HG02571 (cell line): Measurements from ENCODE around the gene NAALADL2.
"Not testable (repeated sequence)": the region's sequence is repeated elsewhere in the genome, so short reads cannot be mapped to it uniquely, and the experiment has no call there.

ENCODE experiments used
- ATAC-seq: cut with Tn5 transposase; IDR thresholded peaks from one replicate; pipeline ENCODE4 v1.9.1; 2021; ENCODE audit warnings: mild to moderate bottlenecking, moderate library complexity; ENCODE audit not compliant: unreplicated experiment

NAALADL2 gene

GRCh38 chr3:175457301-175457700 is 598.2 kb downstream of the NAALADL2 start:
- no peak for ATAC-seq

GRCh38 chr3:175460849-175461399 is 601.8 kb downstream of the NAALADL2 start:
- ATAC-seq: not testable (repeated sequence)

- ATAC-seq: no peak
Measured at GRCh38 chr3:175464362-175464761, 605.2 kb downstream of the NAALADL2 start.

GRCh38 chr3:175469124-175469523 is 610.0 kb downstream of the NAALADL2 start:
- no peak for ATAC-seq

GRCh38 chr3:175475765-175476164 is 616.6 kb downstream of the NAALADL2 start:
- ATAC-seq: no peak

- no peak for ATAC-seq
Measured at GRCh38 chr3:175476489-175476888, 617.4 kb downstream of the NAALADL2 start.

GRCh38 chr3:175477651-175478224 is 618.6 kb downstream of the NAALADL2 start:
- ATAC-seq: no peak

- ATAC-seq: no peak
Measured at GRCh38 chr3:175478301-175478700, 619.2 kb downstream of the NAALADL2 start.

GRCh38 chr3:175479175-175479574 is 620.0 kb downstream of the NAALADL2 start:
- ATAC-seq: no peak

GRCh38 chr3:175479800-175480199 is 620.7 kb downstream of the NAALADL2 start:
- ATAC-seq: no peak

- ATAC-seq: no peak
Measured at GRCh38 chr3:175484666-175485065, 625.5 kb downstream of the NAALADL2 start.

- no peak for ATAC-seq
Measured at GRCh38 chr3:175485436-175485835, 626.3 kb downstream of the NAALADL2 start.

GRCh38 chr3:175486255-175486654 is 627.1 kb downstream of the NAALADL2 start:
- ATAC-seq: no peak

GRCh38 chr3:175489406-175489805 is 630.3 kb downstream of the NAALADL2 start:
- ATAC-seq: peak; percentile 49

GRCh38 chr3:175493301-175493700 is 634.2 kb downstream of the NAALADL2 start:
- ATAC-seq: no peak

GRCh38 chr3:175495331-175495730 is 636.2 kb downstream of the NAALADL2 start:
- ATAC-seq: no peak

- ATAC-seq: no peak
Measured at GRCh38 chr3:175502155-175502554, 643.0 kb downstream of the NAALADL2 start.

- no peak for ATAC-seq
Measured at GRCh38 chr3:175511219-175511785, 652.2 kb downstream of the NAALADL2 start.

GRCh38 chr3:175512700-175513099 is 653.6 kb downstream of the NAALADL2 start:
- ATAC-seq: no peak

GRCh38 chr3:175518459-175518858 is 659.3 kb downstream of the NAALADL2 start:
- no peak for ATAC-seq

- ATAC-seq: no peak
Measured at GRCh38 chr3:175521406-175521805, 662.3 kb downstream of the NAALADL2 start.

GRCh38 chr3:175526191-175526590 is 667.1 kb downstream of the NAALADL2 start:
- ATAC-seq: no peak
